NOMO-1 (cell line): ENCODE results near the gene ARMH4.

Experiments used
- DNase-seq, 2 experiments: peaks; one replicate each; lab custom pipeline; 2025; ENCODE audit not compliant: unreplicated experiment in 2 of 2; lab: John Stamatoyannopoulos, UW

The ARMH4 gene

GRCh38 chr14:58104808-58105207 lies 47.2 kb downstream of the ARMH4 start:
- no peak for DNase-seq

- no peak for DNase-seq
These were observed 51.2 kb downstream of the ARMH4 start for GRCh38 chr14:58100735-58101368.

GRCh38 chr14:58099682-58100081 lies 52.3 kb downstream of the ARMH4 start:
- DNase-seq, result no peak

GRCh38 chr14:58098507-58098906 lies 53.5 kb downstream of the ARMH4 start:
- DNase-seq, result no peak

GRCh38 chr14:58096731-58097130 lies 55.3 kb downstream of the ARMH4 start:
- no peak for DNase-seq

GRCh38 chr14:58091883-58092630 lies 60.0 kb downstream of the ARMH4 start:
- no peak for DNase-seq

- DNase-seq, result no peak
These were observed 62.4 kb downstream of the ARMH4 start for GRCh38 chr14:58089612-58090011.

- DNase-seq, result no peak
These were observed 63.1 kb downstream of the ARMH4 start for GRCh38 chr14:58088961-58089360.

GRCh38 chr14:58085877-58086276 lies 66.1 kb downstream of the ARMH4 start:
- no peak for DNase-seq

- no peak for DNase-seq
These were observed 69.4 kb downstream of the ARMH4 start for GRCh38 chr14:58082491-58083098.

GRCh38 chr14:58082011-58082410 lies 70.0 kb downstream of the ARMH4 start:
- DNase-seq, result no peak

- no peak for DNase-seq
These were observed 73.5 kb downstream of the ARMH4 start for GRCh38 chr14:58078471-58078870.

GRCh38 chr14:58078068-58078467 lies 73.9 kb downstream of the ARMH4 start:
- DNase-seq, result no peak

GRCh38 chr14:58077621-58078020 lies 74.4 kb downstream of the ARMH4 start:
- DNase-seq, result no peak

- DNase-seq, result no peak
These were observed 78.5 kb downstream of the ARMH4 start for GRCh38 chr14:58073516-58073915.

- peak; percentile 65 to 66 for DNase-seq
These were observed 79.5 kb downstream of the ARMH4 start for GRCh38 chr14:58072288-58073071.

GRCh38 chr14:58071341-58071740 lies 80.7 kb downstream of the ARMH4 start:
- no peak for DNase-seq

- DNase-seq, result no peak
These were observed 83.7 kb downstream of the ARMH4 start for GRCh38 chr14:58068306-58068705.

GRCh38 chr14:58066115-58066514 lies 85.9 kb downstream of the ARMH4 start:
- no peak for DNase-seq

- no peak for DNase-seq
These were observed 90.4 kb downstream of the ARMH4 start for GRCh38 chr14:58061581-58061980.

GRCh38 chr14:58060898-58061297 lies 91.1 kb downstream of the ARMH4 start:
- no peak for DNase-seq
